ENCODE results near the gene PIK3CG. TPM values are rescaled to one million over a fixed set of nuclear protein-coding genes. Genes with fewer than 3 reads are reported as not detected.
"Not testable (repeated sequence)": the region's sequence is repeated elsewhere in the genome, so short reads cannot be mapped to it uniquely, and the experiment has no call there.

The PIK3CG gene
- polyA plus RNA-seq, 1 experiment: not detected

DNA sequence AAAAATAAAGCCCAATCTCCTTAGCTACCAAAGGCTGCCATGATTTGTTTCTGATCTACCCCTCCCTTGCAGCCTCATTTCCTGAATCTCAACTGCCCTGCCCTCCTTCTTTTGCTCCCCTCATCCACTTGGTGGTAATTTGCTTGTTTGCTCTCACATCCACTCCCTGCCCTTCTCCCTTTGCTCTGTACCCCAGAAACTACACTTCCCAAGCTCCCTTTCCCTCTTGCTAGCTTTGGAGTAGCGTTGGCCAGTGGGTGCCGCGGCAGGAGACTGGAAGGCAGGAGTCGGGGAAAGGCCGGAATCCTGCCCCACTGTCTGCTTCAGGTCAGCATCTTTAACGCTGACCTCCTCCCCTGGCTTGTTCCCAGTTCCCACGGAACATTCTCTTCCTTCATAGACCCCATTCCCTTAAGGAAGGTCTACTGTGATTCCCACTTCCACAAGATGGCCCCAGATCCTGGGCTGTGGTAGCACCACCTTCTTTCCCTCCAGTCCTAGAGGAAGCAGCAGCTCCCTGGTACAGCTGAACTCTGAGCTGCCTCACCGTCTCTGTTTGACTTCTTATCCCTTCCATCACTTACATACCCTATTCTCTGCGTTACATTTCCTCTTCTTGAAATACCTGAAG, 79.1 kb downstream of the PIK3CG start:
- DNase-seq (ENCODE audit: low read depth): no peak
- ChIA-PET CTCF (interaction anchor here (10.1 kb wide), 1 partner anchor 205 kb away, joined by 133 read pairs; no protein-coding TSS in a partner anchor), POLR2A (no interaction called here)
- TF ChIP-seq, protein P1, sequence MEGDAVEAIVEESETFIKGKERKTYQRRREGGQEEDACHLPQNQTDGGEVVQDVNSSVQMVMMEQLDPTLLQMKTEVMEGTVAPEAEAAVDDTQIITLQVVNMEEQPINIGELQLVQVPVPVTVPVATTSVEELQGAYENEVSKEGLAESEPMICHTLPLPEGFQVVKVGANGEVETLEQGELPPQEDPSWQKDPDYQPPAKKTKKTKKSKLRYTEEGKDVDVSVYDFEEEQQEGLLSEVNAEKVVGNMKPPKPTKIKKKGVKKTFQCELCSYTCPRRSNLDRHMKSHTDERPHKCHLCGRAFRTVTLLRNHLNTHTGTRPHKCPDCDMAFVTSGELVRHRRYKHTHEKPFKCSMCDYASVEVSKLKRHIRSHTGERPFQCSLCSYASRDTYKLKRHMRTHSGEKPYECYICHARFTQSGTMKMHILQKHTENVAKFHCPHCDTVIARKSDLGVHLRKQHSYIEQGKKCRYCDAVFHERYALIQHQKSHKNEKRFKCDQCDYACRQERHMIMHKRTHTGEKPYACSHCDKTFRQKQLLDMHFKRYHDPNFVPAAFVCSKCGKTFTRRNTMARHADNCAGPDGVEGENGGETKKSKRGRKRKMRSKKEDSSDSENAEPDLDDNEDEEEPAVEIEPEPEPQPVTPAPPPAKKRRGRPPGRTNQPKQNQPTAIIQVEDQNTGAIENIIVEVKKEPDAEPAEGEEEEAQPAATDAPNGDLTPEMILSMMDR (IDR thresholded peaks at IDR 0.05; ENCODE audit: insufficient read depth, low read depth, low read length): no peak
- no peaks in the 10 kb centered on the region for H3K36me3 ChIP-seq (ENCODE audit: control insufficient read depth, insufficient read depth, low read length)
- H3K4me3 ChIP-seq (ENCODE audit: low read depth, low read length): no peak overlapping the region
- H3K27me3 ChIP-seq (ENCODE audit: control insufficient read depth, insufficient read depth, low read length): peaks cover 2% of the 10 kb centered on the region; the same call in 1 of the 2 replicates

DNA sequence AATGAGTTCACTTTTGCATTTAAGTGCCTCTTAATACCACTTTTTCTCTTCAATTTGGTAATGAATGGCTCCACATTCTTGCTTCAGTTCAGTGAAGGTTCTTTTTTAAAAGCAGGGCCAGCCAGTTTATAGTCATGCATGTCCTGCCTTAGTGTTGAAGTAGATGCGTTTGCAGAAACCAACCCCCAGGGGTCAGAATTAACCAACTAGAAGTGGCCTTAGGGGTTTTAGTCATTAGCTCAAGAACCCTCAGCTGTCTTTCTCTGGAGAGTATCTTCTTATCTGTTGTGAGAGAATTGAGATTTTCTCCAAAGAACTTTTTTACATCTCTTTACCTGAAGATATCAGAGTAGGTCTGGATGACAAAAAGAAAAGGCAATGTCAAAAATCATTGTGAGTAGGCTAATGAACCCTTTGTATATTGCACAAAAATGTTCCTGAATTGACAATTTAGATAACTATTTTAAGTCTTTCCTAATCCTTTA, 82.2 kb downstream of the PIK3CG start:
- CTCF ChIA-PET: interaction anchor here (0.7 to 10.1 kb wide), 13 partner anchors 8 to 217 kb away, joined by 3 to 133 read pairs (median 3); no protein-coding TSS in a partner anchor
- TF ChIP-seq, protein P1 (IDR thresholded peaks at IDR 0.05; ENCODE audit: insufficient read depth, low read depth, low read length): peak; percentile 77

DNA sequence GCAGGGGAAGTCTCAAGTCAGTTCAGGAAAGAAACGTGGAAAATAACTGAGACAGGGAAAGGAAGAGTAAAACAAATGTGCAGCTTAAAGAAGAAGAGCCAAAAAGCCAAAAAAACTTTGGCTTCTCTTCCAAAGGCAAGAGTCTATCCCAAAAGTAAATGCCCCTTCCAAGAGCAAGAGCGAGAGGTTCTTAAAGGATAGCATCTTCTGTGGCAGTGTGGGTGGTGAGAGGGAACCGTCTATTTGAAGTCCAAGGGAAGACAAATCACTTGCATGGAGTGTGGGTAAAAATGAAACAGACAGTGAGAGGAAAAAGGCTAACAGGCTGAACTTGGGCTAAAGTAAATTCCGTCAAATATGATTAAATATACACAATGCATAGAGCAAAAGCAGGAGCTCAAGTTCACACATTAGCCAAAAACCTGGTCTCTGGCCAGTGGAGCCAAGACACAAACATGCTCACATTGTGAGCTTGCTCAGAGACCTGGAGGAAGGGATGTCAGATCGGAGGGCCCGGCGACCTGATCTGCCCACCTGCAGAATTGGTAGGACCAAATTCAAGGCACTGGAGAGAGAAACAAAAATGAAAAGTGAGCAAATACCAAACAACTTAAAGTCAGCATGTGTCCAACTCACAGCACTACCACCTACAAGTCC, 87.0 kb downstream of the PIK3CG start:
- Histone ChIP-seq H3K27me3 (ENCODE audit: control insufficient read depth, insufficient read depth, low read length) (peaks cover 2% of the 10 kb centered on the region; the same call in 1 of the 2 replicates), H3K4me3 (ENCODE audit: low read depth, low read length) (no peak overlapping the region), H3K36me3 (ENCODE audit: control insufficient read depth, insufficient read depth, low read length) (no peaks in the 10 kb centered on the region)
- TF ChIP-seq, protein P1 (IDR thresholded peaks at IDR 0.05; ENCODE audit: insufficient read depth, low read depth, low read length): no peak
- CTCF ChIA-PET: no interaction called here
- no peak for DNase-seq (ENCODE audit: low read depth)
- POLR2A ChIA-PET: no interaction called here

More for the DNA sequence above, 82.2 kb downstream of the PIK3CG start:
- peaks cover 2% of the 10 kb centered on the region; the same call in 1 of the 2 replicates for H3K27me3 ChIP-seq (ENCODE audit: control insufficient read depth, insufficient read depth, low read length)
- no peaks in the 10 kb centered on the region for H3K36me3 ChIP-seq (ENCODE audit: control insufficient read depth, insufficient read depth, low read length)
- H3K4me3 ChIP-seq (ENCODE audit: low read depth, low read length): no peak overlapping the region
- DNase-seq (ENCODE audit: low read depth): peak; percentile 38
- POLR2A ChIA-PET: no interaction called here

DNA sequence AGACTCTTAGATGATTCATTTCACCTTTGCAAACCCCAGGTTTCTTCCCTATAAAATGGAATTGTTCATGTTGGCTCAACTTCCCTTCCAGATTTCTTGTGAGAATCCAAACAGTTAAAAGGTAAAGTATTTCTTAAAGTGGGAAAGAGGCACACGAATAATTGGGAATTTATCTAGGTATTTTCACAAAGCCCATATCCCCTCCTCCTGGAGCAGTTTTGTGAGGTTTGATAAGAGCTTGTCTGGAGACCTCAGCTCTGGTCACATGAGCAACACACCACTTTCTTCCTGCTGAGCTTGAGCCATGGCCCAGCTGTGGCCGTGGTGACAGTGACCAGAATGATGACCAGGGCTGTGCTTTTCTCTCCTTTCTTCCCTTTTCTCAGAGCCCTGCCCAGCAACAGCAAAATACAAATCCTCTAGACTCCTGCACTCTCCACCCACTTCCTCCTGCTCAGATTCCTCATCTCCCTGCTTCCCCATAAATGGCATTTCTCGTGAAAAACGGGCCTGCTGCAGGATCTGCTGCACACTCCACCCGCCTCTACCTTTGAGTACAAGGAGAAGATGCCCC, 87.7 kb downstream of the PIK3CG start:
- TF ChIP-seq, protein P1 (IDR thresholded peaks at IDR 0.05; ENCODE audit: insufficient read depth, low read depth, low read length): no peak
- no peak for DNase-seq (ENCODE audit: low read depth)
- Histone ChIP-seq H3K36me3 (ENCODE audit: control insufficient read depth, insufficient read depth, low read length) (no peaks in the 10 kb centered on the region), H3K4me3 (ENCODE audit: low read depth, low read length) (no peak overlapping the region), H3K27me3 (ENCODE audit: control insufficient read depth, insufficient read depth, low read length) (peaks cover 2% of the 10 kb centered on the region; the same call in 1 of the 2 replicates)
- CTCF ChIA-PET: no interaction called here
- POLR2A ChIA-PET: interaction anchor here (0.6 kb wide), 1 partner anchor 31 kb away, joined by 3 read pairs; no protein-coding TSS in a partner anchor

DNA sequence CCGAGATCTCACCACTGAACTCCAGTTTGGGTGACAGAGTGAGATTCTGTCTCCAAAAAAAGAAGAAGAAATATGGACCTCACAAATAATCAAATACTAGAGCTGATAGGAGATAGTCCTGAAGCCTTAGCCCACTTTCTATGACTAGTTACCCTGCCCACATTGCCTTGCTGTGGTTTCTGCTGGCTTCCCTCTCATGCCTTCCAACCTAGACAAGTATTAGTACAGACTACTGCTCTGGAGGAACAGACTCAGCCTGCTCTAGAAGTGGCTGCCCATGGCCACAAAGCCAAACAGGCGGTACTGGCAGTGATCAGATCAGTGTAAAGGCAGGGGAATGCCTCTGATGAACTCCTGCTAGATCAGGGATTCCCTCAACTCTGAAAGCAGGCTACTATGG, 89.8 kb downstream of the PIK3CG start:
- POLR2A ChIA-PET: no interaction called here
- no peaks in the 10 kb centered on the region for H3K36me3 ChIP-seq (ENCODE audit: control insufficient read depth, insufficient read depth, low read length)
- CTCF ChIA-PET: interaction anchor here (1.0 kb wide), 1 partner anchor 193 kb away, joined by 3 read pairs; no protein-coding TSS in a partner anchor
- TF ChIP-seq, protein P1 (IDR thresholded peaks at IDR 0.05; ENCODE audit: insufficient read depth, low read depth, low read length): no peak
- H3K4me3 ChIP-seq (ENCODE audit: low read depth, low read length): no peak overlapping the region
- H3K27me3 ChIP-seq (ENCODE audit: control insufficient read depth, insufficient read depth, low read length): peaks cover 4% of the 10 kb centered on the region
- no peak for DNase-seq (ENCODE audit: low read depth)

DNA sequence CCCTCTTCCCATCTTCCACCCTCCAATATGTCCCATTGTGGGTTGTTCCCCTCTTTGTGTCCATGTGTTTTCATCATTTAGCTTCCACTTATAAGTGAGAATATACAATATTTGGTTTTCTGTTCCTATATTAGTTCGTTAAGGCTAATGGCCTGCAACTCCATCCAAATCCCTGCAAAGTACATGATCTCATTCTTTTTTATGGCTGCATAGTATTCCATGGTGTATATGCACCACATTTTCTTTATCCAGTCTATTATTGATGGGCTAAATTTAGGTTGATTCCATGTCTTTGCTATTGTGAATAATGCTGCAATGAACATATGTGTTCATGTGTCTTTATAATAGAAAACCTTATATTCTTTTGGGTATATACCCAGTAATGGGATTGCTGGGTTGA, 90.8 kb downstream of the PIK3CG start:
- CTCF ChIA-PET; DNase-seq (ENCODE audit: low read depth); H3K36me3 ChIP-seq (ENCODE audit: control insufficient read depth, insufficient read depth, low read length); POLR2A ChIA-PET; H3K27me3 ChIP-seq (ENCODE audit: control insufficient read depth, insufficient read depth, low read length); H3K4me3 ChIP-seq (ENCODE audit: low read depth, low read length): not testable (repeated sequence)

All from BJ (cell line).